Hepatocyte (in vitro differentiated cells): ENCODE data around the gene C1orf21.

Experiments used
- EZH2phosphoT487 ChIP-seq: fragments of 200-600 bp; sonication (generic); IDR thresholded peaks from one replicate; pipeline ENCODE4 v1.6.1; 2018; ENCODE audit warnings: antibody characterized with exemption, mild to moderate bottlenecking, low read depth, moderate library complexity; ENCODE audit not compliant: unreplicated experiment, severe bottlenecking
- TF ChIP-seq, protein P1 (sequence below): fragments of 200-600 bp; sonication (generic); IDR thresholded peaks from 2 replicates; pipeline ENCODE4 v1.5.1; 2016; ENCODE audit warnings: antibody characterized with exemption, mild to moderate bottlenecking; ENCODE audit not compliant: poor library complexity

DNA sequence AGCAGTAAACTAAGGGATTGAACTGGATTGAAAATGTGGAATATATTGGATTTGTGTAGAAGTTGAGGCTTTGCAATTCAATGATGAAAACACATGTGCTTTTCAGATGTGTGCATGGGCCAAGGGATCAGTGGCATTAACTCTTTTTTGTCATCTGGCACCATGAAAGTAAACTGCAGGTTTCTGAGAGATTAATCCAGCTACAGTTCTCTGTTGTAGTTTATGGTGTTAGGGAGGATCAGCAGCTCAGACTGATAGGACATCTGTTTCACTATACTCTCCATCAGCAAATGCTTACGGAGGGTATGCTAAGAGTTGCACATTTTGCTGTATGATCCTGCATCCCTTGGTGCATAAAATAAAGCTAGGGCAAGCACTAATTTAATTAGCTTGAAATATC is 82.6 kb downstream of the C1orf21 start:
- TF ChIP-seq, protein P1, sequence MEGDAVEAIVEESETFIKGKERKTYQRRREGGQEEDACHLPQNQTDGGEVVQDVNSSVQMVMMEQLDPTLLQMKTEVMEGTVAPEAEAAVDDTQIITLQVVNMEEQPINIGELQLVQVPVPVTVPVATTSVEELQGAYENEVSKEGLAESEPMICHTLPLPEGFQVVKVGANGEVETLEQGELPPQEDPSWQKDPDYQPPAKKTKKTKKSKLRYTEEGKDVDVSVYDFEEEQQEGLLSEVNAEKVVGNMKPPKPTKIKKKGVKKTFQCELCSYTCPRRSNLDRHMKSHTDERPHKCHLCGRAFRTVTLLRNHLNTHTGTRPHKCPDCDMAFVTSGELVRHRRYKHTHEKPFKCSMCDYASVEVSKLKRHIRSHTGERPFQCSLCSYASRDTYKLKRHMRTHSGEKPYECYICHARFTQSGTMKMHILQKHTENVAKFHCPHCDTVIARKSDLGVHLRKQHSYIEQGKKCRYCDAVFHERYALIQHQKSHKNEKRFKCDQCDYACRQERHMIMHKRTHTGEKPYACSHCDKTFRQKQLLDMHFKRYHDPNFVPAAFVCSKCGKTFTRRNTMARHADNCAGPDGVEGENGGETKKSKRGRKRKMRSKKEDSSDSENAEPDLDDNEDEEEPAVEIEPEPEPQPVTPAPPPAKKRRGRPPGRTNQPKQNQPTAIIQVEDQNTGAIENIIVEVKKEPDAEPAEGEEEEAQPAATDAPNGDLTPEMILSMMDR = no peak
- TF ChIP-seq EZH2phosphoT487 = no peak
